NCI-H2029 treated with DMSO at 0.1 percent for 48 hours (cell line): ENCODE results near the gene ZC3H4.

Experiments used
- DNase-seq: peaks from one replicate; lab custom pipeline; 2025; lab: John Stamatoyannopoulos, UW

The ZC3H4 gene

GRCh38 chr19:47133021-47133471 is 19.5 kb upstream of the ZC3H4 start:
- DNase-seq: peak; percentile 47

GRCh38 chr19:47132194-47132852 is 18.7 kb upstream of the ZC3H4 start:
- DNase-seq: no peak

- DNase-seq: peak; percentile 84
Measured at GRCh38 chr19:47130589-47131227, 17.1 kb upstream of the ZC3H4 start, which contains the start of gene SAE1. SAE1 (plus strand) TSS chr19:47130835; CDS start chr19:47130931, 96 bp downstream.

GRCh38 chr19:47130120-47130588 is 16.6 kb upstream of the ZC3H4 start:
- no peak for DNase-seq

- DNase-seq: no peak
Measured at GRCh38 chr19:47129579-47129978, 16.0 kb upstream of the ZC3H4 start.

GRCh38 chr19:47125669-47125938 is 12.0 kb upstream of the ZC3H4 start:
- DNase-seq: no peak

- DNase-seq: peak; percentile 80
Measured at GRCh38 chr19:47124937-47125668, 11.5 kb upstream of the ZC3H4 start.

- DNase-seq: no peak
Measured at GRCh38 chr19:47123406-47123805, 9.8 kb upstream of the ZC3H4 start.

GRCh38 chr19:47122359-47123335 is 9.1 kb upstream of the ZC3H4 start:
- DNase-seq: no peak

- DNase-seq: no peak
Measured at GRCh38 chr19:47120470-47121067, 7.0 kb upstream of the ZC3H4 start.

- DNase-seq: no peak
Measured at GRCh38 chr19:47113850-47114651, 475 bp upstream of the ZC3H4 start.

- peak; percentile 79 for DNase-seq
Measured at GRCh38 chr19:47112166-47112996, 1.2 kb downstream of the ZC3H4 start.

- DNase-seq: no peak
Measured at GRCh38 chr19:47111682-47112165, 1.9 kb downstream of the ZC3H4 start.

GRCh38 chr19:47111006-47111621 is 2.5 kb downstream of the ZC3H4 start:
- no peak for DNase-seq

GRCh38 chr19:47110521-47111005 is 3.0 kb downstream of the ZC3H4 start:
- no peak for DNase-seq

- no peak for DNase-seq
Measured at GRCh38 chr19:47109541-47110375, 3.8 kb downstream of the ZC3H4 start.

- no peak for DNase-seq
Measured at GRCh38 chr19:47109177-47109540, 4.4 kb downstream of the ZC3H4 start.
